Measurements from ENCODE around the gene ACSS1.

The ACSS1 gene

GRCh38 chr20:24981282-24981681 lies 76.7 kb downstream of the ACSS1 start:
- DNase-seq (ENCODE audit: low read depth in 2 of 2), result no peak
- H3K4me3 ChIP-seq (replicated peaks in 1 of 2; ENCODE audit: low read depth in 2 of 2, low read length in 2 of 2), result no peak overlapping the region
- TF ChIP-seq CTCF (IDR thresholded peaks at IDR 0.05; ENCODE audit: low read depth, low read length), result no peak

- no peak for TF ChIP-seq CTCF (IDR thresholded peaks at IDR 0.05; ENCODE audit: low read depth, low read length)
- no peak for DNase-seq (ENCODE audit: low read depth in 2 of 2)
These were observed 77.5 kb downstream of the ACSS1 start for GRCh38 chr20:24980291-24981053.

GRCh38 chr20:24979036-24979960 lies 78.6 kb downstream of the ACSS1 start:
- no peak overlapping the region for H3K4me3 ChIP-seq (replicated peaks in 1 of 2; ENCODE audit: low read depth in 2 of 2, low read length in 2 of 2)
- no peak for DNase-seq (ENCODE audit: low read depth in 2 of 2)
- TF ChIP-seq CTCF (IDR thresholded peaks at IDR 0.05; ENCODE audit: low read depth, low read length), result no peak

More at GRCh38 chr20:24980291-24981053, 77.5 kb downstream of the ACSS1 start:
- H3K4me3 ChIP-seq (replicated peaks in 1 of 2; ENCODE audit: low read depth in 2 of 2, low read length in 2 of 2), result no peak overlapping the region

GRCh38 chr20:24978513-24978912 lies 79.4 kb downstream of the ACSS1 start:
- no peak for TF ChIP-seq CTCF (IDR thresholded peaks at IDR 0.05; ENCODE audit: low read depth, low read length)
- DNase-seq (ENCODE audit: low read depth in 2 of 2), result no peak
- H3K4me3 ChIP-seq (replicated peaks in 1 of 2; ENCODE audit: low read depth in 2 of 2, low read length in 2 of 2), result no peak overlapping the region

GRCh38 chr20:24977797-24978196 lies 80.1 kb downstream of the ACSS1 start:
- no peak overlapping the region for H3K4me3 ChIP-seq (replicated peaks in 1 of 2; ENCODE audit: low read depth in 2 of 2, low read length in 2 of 2)
- no peak for DNase-seq (ENCODE audit: low read depth in 2 of 2)
- TF ChIP-seq CTCF (IDR thresholded peaks at IDR 0.05; ENCODE audit: low read depth, low read length), result no peak

- DNase-seq (ENCODE audit: low read depth in 2 of 2), result no peak
- H3K4me3 ChIP-seq (replicated peaks in 1 of 2; ENCODE audit: low read depth in 2 of 2, low read length in 2 of 2), result no peak overlapping the region
- no peak for TF ChIP-seq CTCF (IDR thresholded peaks at IDR 0.05; ENCODE audit: low read depth, low read length)
These were observed 80.6 kb downstream of the ACSS1 start for GRCh38 chr20:24977336-24977735.

Measured in cardiac fibroblast (primary cell).